HepG2 (cell line): Measurements from ENCODE around the gene HAUS2. TPM values are rescaled to one million over a fixed set of nuclear protein-coding genes. Genes with fewer than 3 reads are reported as not detected.

Experiments
- KLF11 ChIP-seq: IDR thresholded peaks from 2 replicates; pipeline ENCODE4 v1.6.1; 2016; ENCODE audit warnings: missing compliant biosample characterization
- MTA1 ChIP-seq: sonication (generic); formaldehyde crosslinking; IDR thresholded peaks from 2 replicates; pipeline ENCODE4 v1.4.0; 2020; ENCODE audit warnings: missing genetic modification reagents, mild to moderate bottlenecking, borderline replicate concordance
- ONECUT2 ChIP-seq: sonication (generic); formaldehyde crosslinking; IDR thresholded peaks from 2 replicates; pipeline ENCODE4 v1.4.0; 2020; ENCODE audit warnings: missing genetic modification reagents
- SKIL ChIP-seq: sonication (generic); formaldehyde crosslinking; IDR thresholded peaks from 2 replicates; pipeline ENCODE4 v1.8.0; 2022; ENCODE audit warnings: missing genetic modification reagents, mild to moderate bottlenecking, moderate library complexity, borderline replicate concordance
- SRSF4 ChIP-seq: fragments of 200-400 bp; formaldehyde crosslinking; IDR thresholded peaks from one replicate; pipeline ENCODE4 v1.6.1; 2018; ENCODE audit warnings: mild to moderate bottlenecking, low read depth, low read length, moderate library complexity; ENCODE audit not compliant: poor library complexity, severe bottlenecking
- USF2 ChIP-seq, 2 experiments: sonication (generic) in 1 of 2; formaldehyde crosslinking in 1 of 2; IDR thresholded peaks; 2 replicates each; pipeline versions ENCODE4 v1.5.1 to v1.6.1; 2011 to 2020; ENCODE audit warnings: borderline replicate concordance in 1 of 2, low read depth in 1 of 2, low read length in 1 of 2, mild to moderate bottlenecking in 1 of 2, missing genetic modification reagents in 1 of 2, moderate library complexity in 1 of 2
- YY1 ChIP-seq: IDR thresholded peaks from 2 replicates; pipeline ENCODE4 v1.6.1; 2011; ENCODE audit warnings: low read length, low read depth, moderate library complexity, mild to moderate bottlenecking; ENCODE audit not compliant: insufficient read depth, insufficient replicate concordance
- ZNF264 ChIP-seq: sonication (generic); formaldehyde crosslinking; IDR thresholded peaks from 2 replicates; pipeline ENCODE4 v1.4.0; 2020; ENCODE audit warnings: missing genetic modification reagents
- ZNF296 ChIP-seq: sonication (generic); formaldehyde crosslinking; conservative IDR thresholded peaks from 2 replicates; pipeline ENCODE4 v1.5.0; 2020; ENCODE audit warnings: mild to moderate bottlenecking, missing genetic modification reagents
- ZNF430 ChIP-seq: sonication (generic); formaldehyde crosslinking; IDR thresholded peaks from 2 replicates; pipeline ENCODE4 v1.9.0; 2021; ENCODE audit warnings: mild to moderate bottlenecking, missing genetic modification reagents
- ZNF558 ChIP-seq: sonication (generic); formaldehyde crosslinking; IDR thresholded peaks from 2 replicates; pipeline ENCODE4 v1.9.0; 2022; ENCODE audit warnings: mild to moderate bottlenecking, missing genetic modification reagents, borderline replicate concordance
- ZNF710 ChIP-seq: sonication (generic); formaldehyde crosslinking; IDR thresholded peaks from 2 replicates; pipeline ENCODE4 v1.5.0; 2020; ENCODE audit warnings: mild to moderate bottlenecking, missing genetic modification reagents, borderline replicate concordance
- ZNF749 ChIP-seq: sonication (generic); formaldehyde crosslinking; IDR thresholded peaks from 2 replicates; pipeline ENCODE4 v1.8.0; 2022; ENCODE audit warnings: mild to moderate bottlenecking, missing genetic modification reagents, moderate library complexity, borderline replicate concordance
- polyA plus RNA-seq, 8 experiments: library from polyadenylated mRNA; depleted of rRNA in 3 of 8; stranded (reverse) in 7 of 8; unstranded in 1 of 8; fragments of >200 nt; fragmentation: Illumina TruSeq in 4 of 8; extraction: Trizol in 4 of 8; gene quantifications; 2 replicates each; pipeline versions ENCODE4 v1.2.1 to v1.2.3, GENCODE V29; 2011 to 2016; ENCODE audit warnings: low read depth in 4 of 8, missing spikeins in 1 of 8, mixed read lengths in 1 of 8; ENCODE audit not compliant: insufficient read depth in 1 of 8
- total RNA-seq, 5 experiments: library from RNA; depleted of rRNA; stranded (reverse); fragments of >200 nt; fragmentation: Illumina TruSeq; extraction: Trizol; gene quantifications; 2 replicates each; pipeline ENCODE4 v1.2.3, GENCODE V29; 2016; ENCODE audit warnings: low read depth in 1 of 5
- TF ChIP-seq, protein P1 (sequence below): sonication (generic); formaldehyde crosslinking; conservative IDR thresholded peaks from 2 replicates; pipeline ENCODE4 v1.4.0; 2020; ENCODE audit warnings: missing genetic modification reagents
- TF ChIP-seq, protein P2 (sequence below): IDR thresholded peaks from 2 replicates; pipeline ENCODE4 v1.6.1; 2016; ENCODE audit warnings: mild to moderate bottlenecking, missing biosample characterization, missing genetic modification reagents
- TF ChIP-seq, protein P3 (sequence below): sonication (generic); formaldehyde crosslinking; IDR thresholded peaks from 2 replicates; pipeline ENCODE4 v1.8.0; 2022; ENCODE audit warnings: missing genetic modification reagents, mild to moderate bottlenecking, borderline replicate concordance

The HAUS2 gene
- total and polyA plus RNA-seq, 2 of the 13 experiments (the other 11 are each of a cell fraction or from before 2014, with no cell fraction given), result 11.6 to 32.9 TPM

GRCh38 chr15:42548249-42549031 lies at the start of gene HAUS2, which contains the start of gene LRRC57 (continued):
- TF ChIP-seq, protein P1, sequence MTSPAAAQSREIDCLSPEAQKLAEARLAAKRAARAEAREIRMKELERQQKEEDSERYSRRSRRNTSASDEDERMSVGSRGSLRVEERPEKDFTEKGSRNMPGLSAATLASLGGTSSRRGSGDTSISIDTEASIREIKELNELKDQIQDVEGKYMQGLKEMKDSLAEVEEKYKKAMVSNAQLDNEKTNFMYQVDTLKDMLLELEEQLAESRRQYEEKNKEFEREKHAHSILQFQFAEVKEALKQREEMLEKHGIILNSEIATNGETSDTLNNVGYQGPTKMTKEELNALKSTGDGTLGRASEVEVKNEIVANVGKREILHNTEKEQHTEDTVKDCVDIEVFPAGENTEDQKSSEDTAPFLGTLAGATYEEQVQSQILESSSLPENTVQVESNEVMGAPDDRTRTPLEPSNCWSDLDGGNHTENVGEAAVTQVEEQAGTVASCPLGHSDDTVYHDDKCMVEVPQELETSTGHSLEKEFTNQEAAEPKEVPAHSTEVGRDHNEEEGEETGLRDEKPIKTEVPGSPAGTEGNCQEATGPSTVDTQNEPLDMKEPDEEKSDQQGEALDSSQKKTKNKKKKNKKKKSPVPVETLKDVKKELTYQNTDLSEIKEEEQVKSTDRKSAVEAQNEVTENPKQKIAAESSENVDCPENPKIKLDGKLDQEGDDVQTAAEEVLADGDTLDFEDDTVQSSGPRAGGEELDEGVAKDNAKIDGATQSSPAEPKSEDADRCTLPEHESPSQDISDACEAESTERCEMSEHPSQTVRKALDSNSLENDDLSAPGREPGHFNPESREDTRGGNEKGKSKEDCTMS (CRISPR knock-in tag), result no peak
- TF ChIP-seq YY1 (peak; percentile 90), ONECUT2 (CRISPR knock-in tag) (no peak), ZNF264 (no peak; the same call in 1 of the 2 replicates), ZNF296 (no peak), SKIL (peak; percentile 38; the same call in 1 of the 2 replicates), ZNF558 (CRISPR knock-in tag) (no peak), SRSF4 (no peak), MTA1 (CRISPR knock-in tag) (no peak), USF2 (IDR thresholded peaks at IDR 0.05; ENCODE audit: low read depth, low read length) (no peak), USF2 (CRISPR knock-in tag; IDR thresholded peaks at IDR 0.05; ENCODE audit: borderline replicate concordance) (no peak), ZNF749 (peak; percentile 73; the same call in 1 of the 2 replicates), KLF11 (CRISPR knock-in tag) (0 out of 2 replicates have a peak, but pooled peaks have one; percentile 29), ZNF430 (CRISPR knock-in tag) (peak; percentile 55; the same call in 1 of the 2 replicates), ZNF710 (peak; percentile 55; the same call in 1 of the 2 replicates)
- TF ChIP-seq, protein P2, sequence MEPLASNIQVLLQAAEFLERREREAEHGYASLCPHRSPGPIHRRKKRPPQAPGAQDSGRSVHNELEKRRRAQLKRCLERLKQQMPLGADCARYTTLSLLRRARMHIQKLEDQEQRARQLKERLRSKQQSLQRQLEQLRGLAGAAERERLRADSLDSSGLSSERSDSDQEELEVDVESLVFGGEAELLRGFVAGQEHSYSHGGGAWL (CRISPR knock-in tag), result peak; percentile 70
- TF ChIP-seq, protein P3, sequence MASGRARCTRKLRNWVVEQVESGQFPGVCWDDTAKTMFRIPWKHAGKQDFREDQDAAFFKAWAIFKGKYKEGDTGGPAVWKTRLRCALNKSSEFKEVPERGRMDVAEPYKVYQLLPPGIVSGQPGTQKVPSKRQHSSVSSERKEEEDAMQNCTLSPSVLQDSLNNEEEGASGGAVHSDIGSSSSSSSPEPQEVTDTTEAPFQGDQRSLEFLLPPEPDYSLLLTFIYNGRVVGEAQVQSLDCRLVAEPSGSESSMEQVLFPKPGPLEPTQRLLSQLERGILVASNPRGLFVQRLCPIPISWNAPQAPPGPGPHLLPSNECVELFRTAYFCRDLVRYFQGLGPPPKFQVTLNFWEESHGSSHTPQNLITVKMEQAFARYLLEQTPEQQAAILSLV (CRISPR knock-in tag), result peak; percentile 89; the same call in 1 of the 2 replicates
